Epidermal melanocyte (primary cell): ENCODE measurements around the gene TMEM217.
"Not testable (repeated sequence)": the region's sequence is repeated elsewhere in the genome, so short reads cannot be mapped to it uniquely, and the experiment has no call there.

Experiments used
- DNase-seq: peaks from one replicate; pipeline ENCODE4 v3.0.0; 2011; ENCODE audit warnings: low spot score; ENCODE audit not compliant: insufficient read length

The TMEM217 gene

GRCh38 chr6:37218511-37218910, 39.4 kb downstream of the TMEM217 start:
- no peak for DNase-seq

GRCh38 chr6:37218061-37218460, 39.9 kb downstream of the TMEM217 start:
- DNase-seq = no peak

GRCh38 chr6:37212268-37212667, 45.7 kb downstream of the TMEM217 start:
- no peak for DNase-seq

DNA sequence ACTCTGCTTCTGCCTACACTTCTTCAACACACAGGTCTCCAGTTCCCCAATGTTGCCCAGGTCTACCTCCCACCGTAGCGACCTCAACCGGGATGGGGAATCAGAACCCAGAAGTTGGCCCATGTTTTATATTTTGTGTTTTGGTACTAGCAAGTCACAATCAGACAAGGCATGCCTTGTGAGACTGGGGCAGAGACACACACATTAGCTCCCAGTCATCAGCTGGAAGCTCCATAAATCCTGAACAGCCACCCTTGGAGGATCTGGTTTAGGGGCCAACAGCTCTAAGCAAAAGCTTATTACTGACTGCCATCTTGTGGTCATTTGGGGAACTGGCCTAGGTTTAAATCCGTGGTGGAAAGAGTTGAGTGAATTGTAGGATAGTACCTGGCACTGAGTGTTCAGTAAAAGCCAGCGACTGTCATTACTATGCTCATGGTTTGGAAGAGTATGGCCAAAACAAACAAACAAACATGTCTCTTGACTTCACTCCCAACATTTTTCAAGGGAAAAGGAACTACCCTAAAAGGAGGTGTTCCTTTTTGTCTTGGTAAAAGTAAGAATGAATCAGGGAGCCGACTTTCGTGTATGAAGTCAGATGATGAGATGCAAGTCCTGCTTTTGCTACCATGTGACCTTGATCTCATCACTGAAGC, 47.5 kb downstream of the TMEM217 start:
- peak; percentile 81 for DNase-seq

DNA sequence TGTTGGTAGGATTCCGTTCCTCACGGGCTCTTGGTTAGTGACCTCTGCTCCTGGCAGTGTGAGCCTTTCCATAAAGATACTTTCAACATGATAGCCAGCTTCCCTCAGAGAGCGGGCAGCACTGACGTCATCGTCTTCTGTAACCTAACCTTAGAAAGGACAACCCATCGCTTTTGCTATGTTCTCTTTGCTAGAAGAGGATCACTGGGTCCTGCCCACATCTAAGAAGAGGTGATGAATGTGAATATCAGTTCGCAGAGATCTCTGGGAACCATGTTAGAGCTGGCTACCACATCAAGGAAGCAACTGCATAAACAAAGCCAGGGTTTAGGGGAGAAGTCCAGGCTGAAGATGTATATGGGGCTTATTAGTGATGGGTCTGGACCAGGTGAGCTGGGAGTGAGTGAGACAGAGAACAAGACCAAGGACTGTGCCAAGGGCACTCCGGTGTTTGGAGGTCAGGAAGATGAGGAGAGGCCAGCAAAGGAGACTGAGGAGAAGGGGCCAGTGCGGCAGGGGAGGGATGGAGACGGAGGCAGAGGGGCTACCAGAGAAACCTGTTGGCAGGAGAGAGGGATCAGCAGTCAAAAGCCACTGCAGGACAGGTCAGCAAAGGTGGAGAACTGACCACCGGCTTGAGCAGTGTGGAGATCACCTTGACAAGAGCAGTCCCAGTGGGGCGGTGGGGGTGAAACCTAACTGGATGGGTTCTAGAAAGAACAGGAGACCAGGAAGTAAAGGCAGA, 48.3 kb downstream of the TMEM217 start:
- DNase-seq = no peak

GRCh38 chr6:37208793-37209192, 49.2 kb downstream of the TMEM217 start:
- no peak for DNase-seq

- DNase-seq = peak; percentile 41
These were observed 50.0 kb downstream of the TMEM217 start for GRCh38 chr6:37207903-37208456.

GRCh38 chr6:37206622-37207021, 51.3 kb downstream of the TMEM217 start:
- no peak for DNase-seq

- DNase-seq = no peak
These were observed 52.0 kb downstream of the TMEM217 start for GRCh38 chr6:37205997-37206340.

DNA sequence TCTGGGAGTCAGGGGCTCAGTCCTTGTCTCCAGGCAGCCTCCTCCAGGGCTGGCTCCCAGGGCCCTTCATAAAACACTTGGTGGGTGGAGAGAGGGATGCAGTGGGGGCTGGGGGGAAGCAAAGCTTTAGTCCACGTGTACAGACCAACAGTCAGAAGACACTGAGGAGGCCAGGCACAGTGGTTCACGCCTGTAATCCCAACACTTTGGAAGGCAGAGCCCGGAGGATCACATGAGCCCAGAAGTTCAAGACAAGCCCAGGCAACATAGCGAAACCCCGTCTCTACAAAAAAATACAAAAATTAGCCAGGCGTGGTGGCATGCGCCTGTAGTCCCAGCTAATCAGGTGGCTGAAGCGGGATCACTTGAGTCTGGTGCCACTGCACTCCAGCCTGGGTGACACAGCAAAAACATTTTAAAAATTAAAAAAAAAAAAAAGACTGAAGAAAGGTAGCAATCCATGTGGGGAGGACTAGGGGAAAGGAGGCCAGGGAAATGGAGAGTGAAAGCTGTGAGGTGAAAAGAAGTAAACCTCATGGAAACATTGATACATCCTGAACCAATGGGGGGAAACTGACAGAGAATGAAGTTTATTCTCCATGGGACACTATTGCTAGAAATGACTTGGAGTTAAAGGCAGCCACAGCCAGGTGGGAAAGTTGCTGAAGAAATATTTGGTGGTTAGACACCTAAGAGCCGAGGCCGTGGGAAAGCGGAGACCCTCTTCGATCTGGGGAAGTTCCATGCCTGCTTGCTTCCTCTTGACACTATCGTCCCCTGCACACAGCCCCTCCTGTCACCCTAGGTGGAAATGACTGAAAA, 52.6 kb downstream of the TMEM217 start:
- DNase-seq = no peak

DNA sequence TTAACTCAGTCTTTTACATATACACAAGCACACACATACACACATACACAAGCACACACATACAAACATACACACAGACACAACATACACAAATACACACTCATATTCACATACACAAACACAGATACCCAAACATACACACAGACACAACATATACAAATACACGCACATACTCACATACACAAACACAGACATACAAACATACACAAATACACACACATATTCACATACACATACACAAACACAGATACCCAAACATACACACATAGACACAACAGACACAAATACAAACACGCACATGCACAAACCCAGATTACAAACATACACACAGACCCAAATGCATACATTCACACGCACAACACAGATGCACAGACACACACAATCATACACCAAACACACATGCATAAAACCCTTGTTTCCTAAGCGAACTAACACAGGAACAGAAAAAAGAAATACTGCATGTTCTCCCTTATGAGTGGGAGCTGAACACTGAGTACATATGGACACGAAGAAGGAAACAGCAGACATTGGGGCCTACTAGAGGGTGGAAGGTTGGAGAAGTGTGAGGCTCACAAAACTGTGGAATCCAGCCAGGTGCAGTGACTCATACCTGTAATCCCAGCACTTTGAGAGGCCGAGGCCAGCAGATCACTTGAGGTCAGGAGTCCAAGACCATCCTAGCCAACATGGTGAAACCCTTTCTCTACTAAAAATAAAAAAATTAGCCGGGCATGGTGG, 53.8 kb downstream of the TMEM217 start:
- no peak for DNase-seq

DNA sequence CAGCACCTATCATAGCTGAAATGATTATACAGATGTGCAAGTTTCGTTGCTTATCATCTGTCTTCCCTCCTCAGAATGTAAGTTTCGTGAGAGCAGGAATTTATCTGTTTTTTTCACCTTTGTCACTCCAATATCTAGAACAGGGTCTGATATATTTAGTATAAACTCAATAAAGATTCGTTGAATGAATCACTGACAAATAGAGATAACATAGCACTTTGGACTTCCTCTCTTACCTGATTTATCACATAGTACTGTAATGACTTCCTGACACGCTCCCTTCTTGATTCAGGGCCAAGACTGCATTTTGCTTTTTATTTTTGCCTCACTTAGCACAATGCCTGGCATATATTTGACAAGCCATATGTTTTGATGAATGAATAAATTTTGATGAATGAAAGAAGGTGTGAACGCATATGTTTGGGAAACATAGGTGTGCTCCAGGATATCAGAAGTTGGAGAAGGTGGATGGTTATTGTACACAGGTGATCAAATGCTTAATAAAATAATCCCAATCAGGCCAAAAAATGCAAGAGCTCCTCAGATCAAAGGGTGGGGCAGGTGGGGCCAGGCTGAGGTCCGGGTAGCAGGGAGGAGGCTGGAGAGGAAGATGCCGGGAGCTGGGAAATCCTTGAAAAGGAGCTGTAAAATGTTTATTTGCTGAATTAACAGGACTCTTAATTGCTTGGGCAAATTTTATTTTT, 55.0 kb downstream of the TMEM217 start:
- no peak for DNase-seq

- no peak for DNase-seq
These were observed 56.2 kb downstream of the TMEM217 start for GRCh38 chr6:37201726-37202125.

GRCh38 chr6:37200085-37200484, 57.9 kb downstream of the TMEM217 start:
- no peak for DNase-seq

GRCh38 chr6:37196451-37196850, 61.5 kb downstream of the TMEM217 start:
- DNase-seq = not testable (repeated sequence)

GRCh38 chr6:37194886-37195285, 63.1 kb downstream of the TMEM217 start:
- DNase-seq = not testable (repeated sequence)

DNA sequence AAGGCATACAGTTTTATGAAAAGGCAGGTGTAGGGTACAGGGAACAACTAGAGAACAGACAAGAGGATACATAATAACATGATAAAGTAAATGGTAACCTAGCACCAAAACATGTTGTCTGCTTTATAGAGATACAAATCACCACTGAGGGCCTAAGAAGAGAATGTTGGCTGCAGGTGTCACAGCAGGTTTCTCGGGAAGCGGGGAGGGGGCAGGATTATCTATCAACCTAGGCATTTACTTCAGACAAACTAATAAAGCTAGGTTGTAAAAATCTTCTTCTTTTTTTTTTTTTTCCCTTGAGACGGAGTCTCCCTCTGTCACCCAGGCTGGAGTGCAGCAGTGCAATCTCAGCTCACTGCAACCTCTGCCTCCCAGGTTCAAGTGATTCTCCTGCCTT, 65.3 kb downstream of the TMEM217 start:
- no peak for DNase-seq

DNA sequence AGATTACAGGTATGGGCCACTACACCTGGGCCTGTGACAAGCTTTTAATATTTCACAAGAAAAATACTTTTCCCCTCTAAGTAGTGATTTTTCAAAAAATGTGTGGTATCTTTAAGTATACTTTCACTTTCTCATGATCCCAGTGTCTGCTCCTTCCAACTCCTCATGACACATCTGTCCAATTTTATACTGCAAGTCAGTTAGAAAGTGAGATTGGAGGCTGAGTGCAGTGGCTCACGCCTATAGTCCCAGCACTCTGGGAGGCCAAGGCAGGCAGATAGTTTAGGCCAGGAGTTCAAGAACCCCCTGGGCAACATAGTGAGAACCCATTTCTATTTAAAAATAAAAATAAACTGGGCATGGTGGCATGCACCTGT, 67.8 kb downstream of the TMEM217 start:
- DNase-seq = no peak

- no peak for DNase-seq
These were observed 68.9 kb downstream of the TMEM217 start for GRCh38 chr6:37188962-37189510.

DNA sequence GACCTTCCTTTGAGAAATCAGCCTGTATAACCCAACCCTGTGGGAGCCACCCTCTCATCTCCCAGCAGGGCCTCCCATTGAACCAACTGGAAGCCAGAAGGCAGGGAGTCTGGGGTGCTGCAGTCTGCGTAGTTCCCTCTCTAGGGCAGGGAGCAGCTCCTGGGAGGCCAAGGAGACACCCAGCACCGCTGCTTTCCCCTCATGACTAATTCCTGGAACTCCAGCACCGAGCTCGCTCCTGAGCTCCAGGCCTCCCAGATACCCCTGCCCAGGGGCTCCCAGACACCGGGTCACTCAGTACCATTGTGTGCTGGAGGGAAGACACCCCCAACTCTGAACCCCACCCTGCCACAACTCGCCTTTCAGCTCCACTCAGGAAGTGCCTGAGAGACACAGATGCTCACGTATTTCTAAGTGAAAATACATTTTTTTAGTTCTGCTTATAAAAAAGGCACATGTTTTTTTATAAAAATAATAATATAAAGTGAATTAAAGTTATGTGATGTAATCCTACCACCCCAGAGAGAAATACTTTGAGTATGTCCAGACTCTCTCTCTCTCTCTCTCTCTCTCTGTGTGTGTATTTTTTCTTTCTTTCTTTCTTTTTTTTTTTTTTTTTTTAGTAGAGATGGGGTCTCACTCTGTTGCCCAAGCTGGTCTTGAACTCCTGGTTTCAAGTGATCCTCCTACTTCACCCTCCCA, 70.5 kb downstream of the TMEM217 start:
- no peak for DNase-seq
